Dedifferentiated amniotic fluid mesenchymal stem cell (primary cell): ENCODE results near the gene SLC6A4.
"Not testable (repeated sequence)": the region's sequence is repeated elsewhere in the genome, so short reads cannot be mapped to it uniquely, and the experiment has no call there.

ENCODE experiments used
- DNase-seq: peaks from one replicate; pipeline ENCODE4 v3.0.0-alpha.2; 2016; ENCODE audit errors: extremely low spot score

The SLC6A4 gene

DNA sequence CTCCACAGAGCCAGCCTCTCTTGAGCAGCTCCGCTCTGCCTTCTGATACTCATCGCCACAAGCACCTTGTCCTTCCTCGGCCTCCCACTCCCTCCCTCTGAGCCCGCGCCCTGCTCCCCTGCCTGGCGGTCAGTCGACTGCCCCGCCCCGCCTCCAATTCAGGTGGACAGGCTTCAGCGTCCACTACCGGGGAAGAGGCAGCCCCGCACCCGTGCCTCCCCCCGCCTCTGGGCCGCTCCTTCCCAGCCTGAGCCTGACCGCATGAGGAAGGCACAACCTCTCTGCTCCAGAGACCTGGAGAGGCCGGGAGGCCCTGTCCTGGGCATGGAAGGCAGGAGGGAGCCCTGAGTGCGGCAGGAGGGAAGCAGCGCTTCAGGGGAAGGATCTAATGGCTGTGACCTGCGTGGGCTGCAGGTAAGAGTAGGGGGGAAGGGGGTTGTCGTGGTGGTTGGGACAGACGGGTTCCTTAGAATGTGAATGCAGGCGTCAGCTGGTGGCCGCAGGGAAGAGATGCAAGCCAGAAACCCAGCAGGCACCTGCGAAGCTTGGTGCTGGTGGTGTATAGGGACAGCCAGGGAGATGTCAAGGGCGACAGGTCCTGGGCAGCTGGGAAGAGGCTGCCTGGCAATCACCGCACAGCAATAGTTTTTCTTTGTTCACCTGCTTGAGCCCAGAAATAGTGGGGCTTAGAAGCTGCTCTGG, 3.0 kb upstream of the SLC6A4 start:
- no peak for DNase-seq

DNA sequence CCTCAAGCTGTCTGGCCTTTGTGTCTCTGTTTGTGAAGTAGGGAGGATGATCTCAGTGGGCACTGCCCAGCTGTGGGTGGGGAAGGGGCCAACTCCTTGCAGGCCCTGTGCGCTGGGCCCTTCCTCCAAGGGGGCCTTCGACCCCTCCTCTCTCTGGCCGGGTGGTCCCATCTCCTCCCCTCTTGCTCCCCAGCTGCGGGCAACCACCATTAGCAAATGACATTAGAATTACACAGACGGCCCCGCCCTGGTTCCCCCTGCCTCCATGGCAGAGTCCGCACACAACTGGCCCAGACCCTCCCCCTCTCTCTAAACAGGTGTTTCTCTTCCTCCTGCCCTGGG, 2.5 kb upstream of the SLC6A4 start:
- no peak for DNase-seq

GRCh38 chr17:30237296-30238002, 2.0 kb upstream of the SLC6A4 start:
- DNase-seq, result no peak

- DNase-seq, result no peak
Measured at GRCh38 chr17:30236766-30237165, 1.3 kb upstream of the SLC6A4 start.

DNA sequence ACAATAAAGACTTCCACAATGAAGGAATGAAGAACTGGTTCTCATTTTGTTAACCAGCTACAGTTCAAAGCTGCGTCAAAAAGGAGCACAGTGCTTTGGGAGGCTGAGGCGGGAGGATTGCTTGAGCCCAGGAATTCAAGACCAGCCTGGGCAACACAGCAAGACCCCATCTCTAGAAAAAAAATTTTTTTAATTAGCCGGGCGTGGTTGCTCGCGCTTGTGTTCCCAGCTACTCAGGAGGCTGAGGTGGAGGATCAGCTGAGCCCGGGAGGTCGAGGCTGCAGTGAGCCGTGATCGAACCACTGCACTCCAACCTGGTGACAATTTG, 764 bp upstream of the SLC6A4 start:
- no peak for DNase-seq

DNA sequence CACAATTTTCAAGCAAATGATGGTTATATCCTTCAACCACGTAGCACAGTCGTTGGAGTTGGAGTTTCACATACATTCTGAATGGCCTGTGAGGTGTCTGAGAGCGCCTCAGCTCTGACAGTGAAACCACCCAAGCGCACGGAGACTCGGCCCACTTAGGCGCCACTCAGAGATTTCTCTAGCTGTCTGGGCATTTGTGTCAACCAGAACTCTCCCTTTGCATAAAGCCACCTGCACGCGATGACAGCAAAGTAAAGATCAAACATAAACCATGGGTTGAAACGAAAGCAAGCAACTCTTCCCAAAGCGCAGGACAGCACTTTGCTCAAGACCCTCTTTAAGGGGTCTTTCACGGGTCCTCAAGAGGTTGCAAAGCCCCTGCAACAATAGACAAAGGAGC, 533 bp downstream of the SLC6A4 start:
- no peak for DNase-seq

DNA sequence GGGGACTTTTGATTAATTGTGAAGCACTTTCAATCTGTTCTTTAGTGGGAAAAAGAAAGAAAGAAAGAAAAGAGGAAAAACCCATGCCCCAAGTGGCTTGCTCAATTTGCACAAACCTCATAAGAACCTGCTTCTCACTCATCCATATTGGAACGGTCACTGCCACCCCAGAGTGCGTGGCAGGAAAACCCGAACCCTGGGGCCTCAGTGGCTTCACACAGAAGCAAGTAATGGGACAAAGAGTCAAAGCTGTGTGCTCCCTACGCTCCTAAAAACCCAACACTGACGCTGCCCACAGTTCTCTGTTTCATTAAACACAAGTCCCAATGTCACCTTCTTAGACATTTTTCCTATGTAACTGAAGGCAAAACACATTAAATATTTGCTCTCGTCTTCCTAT, 1.2 kb downstream of the SLC6A4 start:
- no peak for DNase-seq

GRCh38 chr17:30232824-30233427, 2.6 kb downstream of the SLC6A4 start:
- no peak for DNase-seq

DNA sequence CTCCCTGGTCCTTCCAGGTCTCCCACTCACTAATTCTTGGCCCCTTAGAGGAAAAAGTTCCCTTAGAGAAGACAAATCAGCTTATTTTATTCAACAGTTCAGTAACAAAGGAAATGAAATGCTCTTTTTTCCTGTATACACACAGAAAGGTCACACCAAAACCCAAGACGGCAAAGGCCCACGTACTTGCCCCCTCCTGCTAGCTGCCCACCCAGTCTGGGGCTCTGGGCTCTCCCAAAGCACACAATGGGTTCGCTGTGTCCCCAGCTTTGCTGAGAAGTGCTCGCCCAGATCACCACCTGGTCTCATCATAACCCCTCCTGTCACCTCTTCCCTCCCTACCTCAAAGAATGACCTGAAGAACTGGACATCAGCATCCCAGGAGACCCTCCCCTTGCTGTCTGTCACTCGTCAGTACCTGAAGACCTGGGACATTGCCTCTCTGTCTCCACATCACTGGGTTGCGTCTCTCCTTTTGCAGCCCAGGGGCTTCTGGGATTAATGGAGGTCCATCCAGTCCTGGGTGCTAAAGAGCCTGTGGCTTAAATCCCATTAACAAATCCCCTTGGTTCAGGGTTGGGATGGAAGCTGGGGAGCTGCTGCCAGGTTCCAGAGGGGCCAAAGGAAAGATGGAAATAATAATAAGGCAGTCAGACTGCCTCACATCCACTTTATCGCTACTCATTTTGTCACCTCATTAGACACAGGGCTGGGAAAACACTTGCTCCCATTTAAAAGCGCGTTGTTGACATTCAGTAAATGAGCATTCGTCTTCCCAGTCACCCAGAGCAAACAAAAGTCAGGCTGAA, 3.3 kb downstream of the SLC6A4 start:
- DNase-seq, result no peak

GRCh38 chr17:30230596-30231125, 4.8 kb downstream of the SLC6A4 start:
- no peak for DNase-seq

DNA sequence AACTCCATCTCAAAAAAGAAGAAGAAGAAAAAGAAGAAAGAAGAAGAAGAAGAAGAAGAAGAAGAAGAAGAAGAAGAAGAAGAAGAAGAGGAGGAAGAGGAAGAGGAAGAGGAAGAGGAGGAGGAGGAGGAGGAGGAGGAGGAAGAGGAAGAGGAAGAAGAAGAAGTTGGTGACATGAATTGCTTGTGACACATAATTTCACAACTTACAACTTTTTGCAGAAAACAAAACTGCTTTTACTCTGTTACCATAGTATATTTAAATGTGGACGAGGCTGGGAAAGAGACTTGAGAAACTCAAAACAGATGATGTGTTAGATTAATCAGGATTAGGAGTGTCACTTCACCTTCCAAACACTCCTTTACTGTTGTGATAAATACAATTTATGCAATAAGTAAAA, 5.5 kb downstream of the SLC6A4 start:
- not testable (repeated sequence) for DNase-seq

GRCh38 chr17:30229012-30229411, 6.5 kb downstream of the SLC6A4 start:
- no peak for DNase-seq

DNA sequence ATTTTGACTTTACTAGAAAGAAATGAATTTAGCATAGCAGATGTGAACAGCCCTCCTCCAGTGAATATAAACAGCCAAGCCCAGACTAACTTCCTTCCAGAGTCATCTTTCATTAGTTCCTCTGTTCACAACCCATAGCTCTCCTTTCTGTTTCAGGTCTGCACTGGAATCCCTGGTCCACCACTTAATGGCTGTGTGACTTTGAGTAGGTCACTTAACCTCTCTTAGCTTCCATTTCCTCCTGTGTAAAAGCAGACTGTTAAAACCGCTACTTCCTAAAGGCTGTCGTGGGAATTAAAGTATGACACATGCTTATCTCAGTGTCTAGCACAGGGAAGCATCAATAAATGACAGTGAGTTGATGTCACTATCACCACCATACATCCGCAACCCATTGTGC, 7.5 kb downstream of the SLC6A4 start:
- DNase-seq, result no peak

GRCh38 chr17:30226878-30227277, 8.6 kb downstream of the SLC6A4 start:
- DNase-seq, result peak; percentile 29

DNA sequence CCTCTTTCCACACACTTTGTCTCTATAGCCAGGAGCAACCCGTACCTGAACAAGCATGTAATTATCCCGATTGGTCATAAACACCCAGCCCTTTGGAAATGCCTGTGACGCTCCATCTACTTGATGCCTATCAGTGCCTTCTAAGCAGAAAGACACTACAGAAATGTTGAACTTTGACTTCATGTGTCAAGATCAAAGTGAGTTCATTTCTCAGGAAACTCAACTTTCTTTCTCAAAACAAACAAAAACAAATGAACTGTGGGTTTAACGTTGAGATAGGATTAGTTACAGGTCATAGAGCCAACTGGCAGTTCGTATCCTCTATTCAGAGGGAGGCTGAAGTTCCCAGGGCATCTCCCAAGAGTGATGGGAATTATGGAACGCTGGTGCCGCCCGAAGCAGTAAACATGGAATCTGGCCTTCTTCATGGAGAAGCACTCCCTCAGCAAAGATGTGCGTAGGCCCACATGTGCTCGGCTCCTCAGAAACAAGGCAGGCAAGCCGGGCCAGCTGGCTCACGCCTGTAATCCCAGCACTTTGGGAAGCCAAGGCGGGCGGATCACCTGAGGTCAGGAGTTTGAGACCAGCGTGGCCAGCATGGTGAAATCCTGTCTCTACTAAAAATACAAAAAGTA, 9.5 kb downstream of the SLC6A4 start:
- no peak for DNase-seq

- DNase-seq, result no peak
Measured at GRCh38 chr17:30225112-30225511, 10.4 kb downstream of the SLC6A4 start.

DNA sequence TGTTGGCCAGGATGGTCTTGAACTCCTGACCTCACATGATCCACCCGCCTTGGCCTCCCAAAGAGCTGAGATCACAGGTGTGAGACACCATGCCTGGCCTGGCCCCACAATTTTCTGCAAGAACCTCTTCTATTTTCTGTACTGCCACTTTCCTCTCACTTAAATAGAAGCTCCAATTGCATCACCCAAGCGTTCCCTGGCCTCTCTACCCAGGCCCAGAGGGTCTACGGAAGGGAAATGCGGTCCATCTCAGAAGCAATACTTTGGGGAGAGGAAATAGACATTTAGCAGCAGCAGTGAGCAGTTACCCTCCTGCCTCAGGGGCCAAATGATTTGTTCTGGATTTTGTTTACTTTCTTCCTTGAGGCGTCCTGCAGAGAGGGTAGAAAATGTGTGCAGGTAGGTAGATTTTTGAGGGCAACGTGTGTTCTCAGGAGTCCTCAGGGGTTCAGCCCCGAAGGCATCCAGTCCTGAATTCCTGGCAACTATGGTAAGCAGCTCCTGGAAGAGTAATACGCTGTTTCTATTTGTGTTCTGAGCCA, 11.0 kb downstream of the SLC6A4 start:
- no peak for DNase-seq

GRCh38 chr17:30222721-30223175, 12.7 kb downstream of the SLC6A4 start:
- no peak for DNase-seq

DNA sequence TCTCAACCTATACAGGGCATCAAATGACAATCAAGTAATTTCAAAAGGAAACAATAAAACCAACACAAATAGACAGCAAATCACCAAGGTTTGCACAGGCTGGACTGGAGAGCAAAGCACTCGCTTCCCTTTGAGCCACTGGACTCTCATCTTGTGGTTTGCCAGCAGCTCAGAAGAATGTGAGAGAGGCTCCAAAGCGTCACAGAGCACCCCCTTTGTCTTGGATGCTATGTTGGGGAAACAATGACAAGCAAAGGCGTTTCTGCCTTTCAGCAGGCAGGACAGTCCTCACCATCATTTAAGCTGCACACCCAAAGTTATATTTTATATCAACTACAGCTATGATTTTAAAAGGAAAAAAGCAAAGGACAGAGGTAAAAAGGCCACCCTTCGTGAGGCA, 13.2 kb downstream of the SLC6A4 start:
- no peak for DNase-seq

GRCh38 chr17:30221346-30221745, 14.2 kb downstream of the SLC6A4 start:
- no peak for DNase-seq

GRCh38 chr17:30220414-30220813, 15.1 kb downstream of the SLC6A4 start:
- no peak for DNase-seq
